H1 (cell line): ENCODE measurements around the gene EPHB1. TPM values are rescaled to one million over a fixed set of nuclear protein-coding genes. Genes with fewer than 3 reads are reported as not detected.

Experiments
- BCL11A ChIP-seq, 2 experiments: IDR thresholded peaks; one replicate each; pipeline ENCODE4 v1.6.1; 2011; ENCODE audit warnings: low read depth in 2 of 2, low read length in 2 of 2, mild to moderate bottlenecking in 2 of 2
- BRCA1 ChIP-seq: IDR thresholded peaks from 2 replicates; pipeline ENCODE4 v1.6.1; 2012; ENCODE audit warnings: low read depth, low read length, improper control_type of control experiment
- CBX8 ChIP-seq: fragments of 300-800, 300-1000 bp; sonication (generic); IDR thresholded peaks from 2 replicates; pipeline ENCODE4 v1.7.1; 2016; ENCODE audit warnings: low read depth, low read length, borderline replicate concordance
- CEBPB ChIP-seq: IDR thresholded peaks from 2 replicates; pipeline ENCODE4 v1.6.1; 2012; ENCODE audit warnings: low read depth, low read length
- CHD2 ChIP-seq: IDR thresholded peaks from 2 replicates; pipeline ENCODE4 v1.6.1; 2012; ENCODE audit warnings: low read length, improper control_type of control experiment
- CHD7 ChIP-seq: fragments of 300-600 bp; sonication (generic); IDR thresholded peaks from 2 replicates; pipeline ENCODE4 v1.7.1; 2012; ENCODE audit warnings: low read length, moderate library complexity, mild to moderate bottlenecking, inconsistent platforms; ENCODE audit not compliant: insufficient replicate concordance
- JUN ChIP-seq: IDR thresholded peaks from 2 replicates; pipeline ENCODE4 v1.6.1; 2011; ENCODE audit warnings: low read depth, mild to moderate bottlenecking, improper control_type of control experiment, low read length
- SIRT6 ChIP-seq: IDR thresholded peaks from one replicate; pipeline ENCODE4 v1.7.1; 2012; ENCODE audit warnings: low read length, inconsistent platforms
- SRF ChIP-seq: IDR thresholded peaks from 2 replicates; pipeline ENCODE4 v1.6.1; 2011; ENCODE audit warnings: mild to moderate bottlenecking, low read depth, low read length, moderate library complexity
- TBP ChIP-seq: IDR thresholded peaks from 2 replicates; pipeline ENCODE4 v1.6.1; 2011; ENCODE audit warnings: low read depth, low read length, improper control_type of control experiment
- YY1 ChIP-seq: IDR thresholded peaks from 2 replicates; pipeline ENCODE4 v1.6.1; 2011; ENCODE audit warnings: low read depth, mild to moderate bottlenecking, low read length
- polyA plus RNA-seq, 7 experiments: library from polyadenylated mRNA; depleted of rRNA in 3 of 7; stranded (reverse) in 5 of 7; unstranded in 2 of 7; fragments of >200 nt in 5 of 7; fragments of 200-250 nt in 2 of 7; gene quantifications; 1 replicate in 5 of 7; 2 replicates in 1 of 7; 4 replicates in 1 of 7; pipeline versions ENCODE4 v1.2.1 to v1.2.3, GENCODE V29; 2011 to 2013; ENCODE audit warnings: missing spikeins in 2 of 7, mixed read lengths in 2 of 7
- total RNA-seq: library from RNA; stranded (reverse); fragmentation: NEBNext Ultra II Directional; extraction: Animal tissue kit (Norgen Biotek cat#: 25700); gene quantifications from 2 replicates; pipeline ENCODE4 v1.2.1, GENCODE V29; 2021

EPHB1 gene
- total and polyA plus RNA-seq, 2 of the 8 experiments (the other 6 are each of a cell fraction or from before 2014, with no cell fraction given) = 3.5 to 5.9 TPM

- TF ChIP-seq SRF (no peak), CHD2 (no peak), SIRT6 (no peak), CHD7 (no peak), JUN (no peak), BCL11A (IDR thresholded peaks at IDR 0.05; ENCODE audit: low read depth in 2 of 2, low read length in 2 of 2) (no peak), BRCA1 (no peak), CEBPB (no peak), TBP (no peak), YY1 (peak; percentile 77), CBX8 (no peak)
Observed at GRCh38 chr3:134937256-134938028, 142.4 kb downstream of the EPHB1 start (continued).
